Stimulated activated naive CD8-positive, alpha-beta T cell treated with anti-CD3 and anti-CD28 coated beads, Interleukin-15, Interleukin-2, amounts not matched to agents 100 U/mL and 50 U/mL, for 24 hours (primary cell): Measurements from ENCODE around the gene ST14.
"Not testable (repeated sequence)": the region's sequence is repeated elsewhere in the genome, so short reads cannot be mapped to it uniquely, and the experiment has no call there.

Experiments used
- ATAC-seq: fragments of 150-1000 bp; cut with Tn5 transposase; one replicate; pipeline ENCODE4 v1.10.0; 2021
- DNase-seq: peaks from one replicate; pipeline ENCODE4 v3.0.0; 2021

The ST14 gene

GRCh38 chr11:130209954-130210854 lies 50.6 kb downstream of the ST14 start:
- ATAC-seq (no peak), DNase-seq (no peak)

- ATAC-seq (no peak), DNase-seq (no peak)
Measured at GRCh38 chr11:130211144-130211543, 51.6 kb downstream of the ST14 start.

GRCh38 chr11:130211781-130212401 lies 52.3 kb downstream of the ST14 start:
- no peak for DNase-seq
- no peak for ATAC-seq

DNA sequence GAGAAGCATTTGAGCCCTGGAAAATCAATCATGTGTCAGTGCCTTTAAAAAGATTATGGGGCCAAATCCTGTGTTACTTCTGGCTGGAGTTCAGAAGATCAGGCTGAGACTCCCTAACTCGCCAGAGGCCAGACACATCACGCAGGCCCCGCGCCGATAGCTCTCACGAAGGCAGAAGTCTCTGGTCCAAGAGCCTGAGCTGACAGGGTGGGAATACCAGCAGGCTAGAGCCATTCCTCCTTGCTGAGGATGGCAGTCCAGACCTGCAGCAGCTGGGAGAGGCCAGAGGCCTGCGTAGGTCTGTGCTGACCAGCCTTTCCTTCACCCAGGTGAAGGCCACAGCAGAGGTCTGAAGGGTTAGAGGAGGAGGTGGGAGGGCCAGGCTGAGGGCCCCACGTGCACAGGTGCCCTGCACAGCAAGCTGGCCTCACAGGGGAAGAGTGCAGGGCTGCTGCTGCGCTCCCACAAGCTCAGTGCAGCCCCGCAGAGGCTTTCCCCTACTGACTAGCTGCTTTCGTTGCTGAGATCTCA lies 52.9 kb downstream of the ST14 start:
- ATAC-seq (no peak), DNase-seq (no peak)

DNA sequence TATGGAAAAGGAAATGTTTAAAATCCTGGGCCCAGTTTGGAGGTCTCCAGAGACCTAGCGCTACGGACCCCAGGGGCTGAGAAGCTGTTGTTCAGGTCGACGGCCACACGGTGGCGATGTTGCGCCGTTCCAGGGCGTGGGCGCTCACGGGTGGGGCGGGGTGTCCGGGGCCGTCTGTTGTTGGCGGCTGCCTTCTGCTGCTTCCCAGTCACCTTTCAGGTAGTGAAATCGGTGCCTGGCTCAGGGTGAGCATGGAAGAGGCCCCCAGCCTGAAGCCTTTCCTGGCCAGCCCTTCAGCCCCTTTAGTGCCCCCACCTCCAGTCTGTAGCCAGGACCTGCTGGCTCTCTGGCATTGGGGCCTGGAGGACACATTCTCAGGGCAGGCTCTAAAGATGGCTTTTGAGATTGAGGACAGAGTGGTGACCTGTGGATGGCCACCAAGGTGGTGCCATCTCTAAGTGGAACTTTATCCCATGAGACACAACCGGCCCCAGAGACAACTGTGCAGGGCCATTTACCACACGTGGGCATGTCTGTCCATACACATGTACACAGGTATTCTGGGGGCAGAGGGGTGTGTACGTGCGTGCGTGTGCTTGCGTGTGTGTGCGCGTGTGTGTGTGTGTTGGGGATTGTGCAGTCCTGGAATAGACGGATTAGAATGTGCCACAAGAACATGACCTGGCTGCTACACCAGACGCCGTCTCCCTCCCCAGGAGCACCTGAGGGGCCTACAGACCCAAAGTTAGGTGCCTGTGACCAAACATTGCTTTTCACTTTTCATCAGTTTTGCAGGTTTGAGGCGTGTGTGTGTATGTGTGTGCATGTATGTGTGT lies 53.8 kb downstream of the ST14 start:
- DNase-seq: peak; percentile 76
- ATAC-seq: peak; percentile 74

- no peak for DNase-seq
- ATAC-seq: no peak
Measured at GRCh38 chr11:130213979-130214281, 54.3 kb downstream of the ST14 start.

GRCh38 chr11:130214861-130215530 lies 55.4 kb downstream of the ST14 start:
- DNase-seq (no peak), ATAC-seq (no peak)

DNA sequence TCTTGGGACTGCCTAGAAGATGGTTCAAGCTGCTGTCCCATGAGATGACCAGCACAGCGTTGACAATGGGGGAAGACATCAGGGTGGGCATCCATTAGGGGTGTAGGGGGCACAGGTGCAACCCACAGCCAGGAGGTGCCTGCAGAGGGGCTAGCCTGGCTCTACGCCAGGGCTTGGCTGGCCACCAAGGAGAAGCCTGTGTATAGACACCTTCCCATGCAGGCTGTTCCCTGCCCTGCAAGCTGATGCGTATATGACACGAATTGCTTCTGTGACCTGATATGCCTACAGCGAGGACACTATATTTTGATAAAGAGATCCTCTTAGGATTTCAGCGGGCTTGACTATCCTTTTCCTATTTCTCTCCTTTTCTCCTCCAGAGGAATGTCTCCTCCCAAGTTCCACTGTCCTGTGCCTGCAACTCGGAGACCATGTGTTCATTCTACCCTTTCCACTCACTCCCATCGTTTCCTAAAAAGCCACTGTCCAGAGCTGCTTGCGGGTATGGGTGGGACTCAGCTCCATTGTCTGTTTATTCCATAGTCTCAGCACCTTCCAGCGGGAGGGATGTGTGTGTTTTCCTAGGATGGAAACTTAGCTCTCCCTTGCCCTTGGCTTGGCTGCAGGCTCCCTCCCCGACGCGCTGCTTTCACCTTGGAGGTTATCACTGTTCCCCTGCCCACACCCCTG lies 56.1 kb downstream of the ST14 start:
- no peak for DNase-seq
- no peak for ATAC-seq

GRCh38 chr11:130216221-130216550 lies 56.6 kb downstream of the ST14 start:
- DNase-seq (no peak), ATAC-seq (no peak)

- DNase-seq (no peak), ATAC-seq (no peak)
Measured at GRCh38 chr11:130216591-130217132, 57.1 kb downstream of the ST14 start.

GRCh38 chr11:130217133-130218031 lies 57.8 kb downstream of the ST14 start:
- no peak for ATAC-seq
- DNase-seq: no peak

- no peak for ATAC-seq
- DNase-seq: no peak
Measured at GRCh38 chr11:130218501-130219070, 59.0 kb downstream of the ST14 start.

GRCh38 chr11:130219148-130219547 lies 59.6 kb downstream of the ST14 start:
- no peak for DNase-seq
- ATAC-seq: no peak

DNA sequence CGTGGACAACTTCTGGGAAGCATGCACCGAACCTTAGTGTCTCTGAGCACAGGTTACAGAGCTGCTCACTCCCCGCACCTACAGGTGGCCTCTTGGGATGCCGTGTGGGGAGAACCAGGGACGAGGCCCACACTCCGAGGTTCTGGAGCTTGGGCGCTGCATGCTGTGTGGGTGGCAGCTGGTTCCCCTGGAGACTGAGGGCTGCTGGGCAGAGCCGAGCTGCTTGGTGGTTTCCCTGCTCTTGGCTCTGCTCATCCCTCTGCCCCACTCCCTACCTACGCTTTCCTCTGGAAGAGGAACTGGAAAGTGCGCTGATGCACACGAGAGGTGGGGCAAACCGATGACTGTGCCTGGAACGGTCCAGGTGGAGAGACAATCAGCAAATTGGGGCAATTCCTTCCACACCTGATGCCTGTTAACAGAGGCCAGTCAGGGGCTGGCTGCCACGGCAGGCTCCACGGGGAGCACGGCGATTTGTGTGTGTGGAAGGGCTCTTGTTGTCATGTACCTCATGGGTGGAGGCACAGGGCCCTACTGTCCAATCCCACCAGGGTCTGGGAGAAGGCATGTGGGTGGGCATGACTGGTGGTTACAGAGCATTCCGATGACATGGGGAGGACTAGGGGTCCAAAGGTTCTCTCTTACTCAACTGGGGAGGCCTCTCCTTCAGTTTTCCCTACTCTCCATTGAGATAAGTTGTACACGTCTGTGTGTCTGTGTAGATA lies 60.9 kb downstream of the ST14 start:
- ATAC-seq (no peak), DNase-seq (no peak)

- DNase-seq (no peak), ATAC-seq (peak; percentile 54)
Measured at GRCh38 chr11:130223291-130223971, 63.8 kb downstream of the ST14 start.

DNA sequence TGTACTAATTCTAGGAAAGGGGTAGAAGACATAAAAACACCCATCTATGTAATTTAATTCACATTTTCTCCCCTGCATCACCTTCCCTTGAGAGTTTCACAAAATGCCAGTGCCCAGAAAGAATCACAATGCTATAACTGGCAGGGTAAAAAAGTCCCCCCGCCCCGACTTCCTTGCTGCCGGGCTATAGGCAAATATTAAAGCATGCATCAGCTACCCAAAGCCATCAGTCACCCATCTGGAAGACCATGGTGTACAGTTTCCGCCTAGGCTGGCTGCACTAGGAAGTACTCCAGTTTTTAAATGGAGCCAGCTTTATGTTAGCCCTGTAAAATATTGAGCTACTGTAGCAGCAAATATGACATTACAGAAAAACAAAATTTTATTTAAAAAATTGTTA lies 67.8 kb downstream of the ST14 start:
- DNase-seq (no peak), ATAC-seq (no peak)

GRCh38 chr11:130233486-130233885 lies 73.9 kb downstream of the ST14 start:
- DNase-seq, ATAC-seq: not testable (repeated sequence)

GRCh38 chr11:130233888-130234287 lies 74.3 kb downstream of the ST14 start:
- DNase-seq, ATAC-seq: not testable (repeated sequence)

- no peak for DNase-seq
- ATAC-seq: no peak
Measured at GRCh38 chr11:130234315-130234714, 74.7 kb downstream of the ST14 start.
